H1 (cell line): Measurements from ENCODE around the gene TCF7L1. TPM values are rescaled to one million over a fixed set of nuclear protein-coding genes. Genes with fewer than 3 reads are reported as not detected.

Experiments
- BCL11A ChIP-seq, 2 experiments: IDR thresholded peaks; one replicate each; pipeline ENCODE4 v1.6.1; 2011; ENCODE audit warnings: low read depth in 2 of 2, low read length in 2 of 2, mild to moderate bottlenecking in 2 of 2
- CREB1 ChIP-seq: IDR thresholded peaks from 2 replicates; pipeline ENCODE4 v1.6.1; 2012; ENCODE audit warnings: inconsistent platforms
- EP300 ChIP-seq, 2 experiments: IDR thresholded peaks; 1 replicate in 1 of 2; 2 replicates in 1 of 2; pipeline ENCODE4 v1.6.1; 2011 to 2012; ENCODE audit warnings: low read depth in 2 of 2, low read length in 2 of 2, mild to moderate bottlenecking in 2 of 2, borderline replicate concordance in 1 of 2, inconsistent platforms in 1 of 2, moderate library complexity in 1 of 2
- GABPA ChIP-seq: IDR thresholded peaks from 2 replicates; pipeline ENCODE4 v1.6.1; 2011; ENCODE audit warnings: mild to moderate bottlenecking, low read length, moderate library complexity, borderline replicate concordance; ENCODE audit not compliant: insufficient read depth
- JUND ChIP-seq: IDR thresholded peaks from 2 replicates; pipeline ENCODE4 v1.6.1; 2011; ENCODE audit warnings: mild to moderate bottlenecking, improper control_type of control experiment, low read length
- KDM1A ChIP-seq: fragments of 200-600, 300-600 bp; sonication (generic); IDR thresholded peaks from 2 replicates; pipeline ENCODE4 v1.7.1; 2016; ENCODE audit warnings: mild to moderate bottlenecking, low read length, borderline replicate concordance
- SAP30 ChIP-seq: fragments of 300-600 bp; sonication (generic); IDR thresholded peaks from 2 replicates; pipeline ENCODE4 v1.7.1; 2012; ENCODE audit warnings: low read length, moderate library complexity, mild to moderate bottlenecking, inconsistent platforms; ENCODE audit not compliant: insufficient read depth, insufficient replicate concordance
- SP2 ChIP-seq: IDR thresholded peaks from 2 replicates; pipeline ENCODE4 v1.6.1; 2012; ENCODE audit warnings: mild to moderate bottlenecking, low read length, inconsistent platforms
- SP4 ChIP-seq: IDR thresholded peaks from 2 replicates; pipeline ENCODE4 v1.6.1; 2012; ENCODE audit warnings: low read length, inconsistent platforms
- TAF1 ChIP-seq: IDR thresholded peaks from 2 replicates; pipeline ENCODE4 v1.6.1; 2011; ENCODE audit warnings: mild to moderate bottlenecking, low read depth, low read length
- YY1 ChIP-seq: IDR thresholded peaks from 2 replicates; pipeline ENCODE4 v1.6.1; 2011; ENCODE audit warnings: low read depth, mild to moderate bottlenecking, low read length
- polyA plus RNA-seq, 7 experiments: library from polyadenylated mRNA; depleted of rRNA in 3 of 7; stranded (reverse) in 5 of 7; unstranded in 2 of 7; fragments of >200 nt in 5 of 7; fragments of 200-250 nt in 2 of 7; gene quantifications; 1 replicate in 5 of 7; 2 replicates in 1 of 7; 4 replicates in 1 of 7; pipeline versions ENCODE4 v1.2.1 to v1.2.3, GENCODE V29; 2011 to 2013; ENCODE audit warnings: missing spikeins in 2 of 7, mixed read lengths in 2 of 7
- total RNA-seq: library from RNA; stranded (reverse); fragmentation: NEBNext Ultra II Directional; extraction: Animal tissue kit (Norgen Biotek cat#: 25700); gene quantifications from 2 replicates; pipeline ENCODE4 v1.2.1, GENCODE V29; 2021
- TF ChIP-seq, protein P1 (sequence below): fragments of 300-600 bp; sonication (generic); IDR thresholded peaks from 2 replicates; pipeline ENCODE4 v1.7.1; 2012; ENCODE audit warnings: low read length, moderate library complexity, mild to moderate bottlenecking, inconsistent platforms; ENCODE audit not compliant: insufficient replicate concordance

Gene TCF7L1
- total and polyA plus RNA-seq, 2 of the 8 experiments (the other 6 are each of a cell fraction or from before 2014, with no cell fraction given): 27.5 to 108 TPM

DNA sequence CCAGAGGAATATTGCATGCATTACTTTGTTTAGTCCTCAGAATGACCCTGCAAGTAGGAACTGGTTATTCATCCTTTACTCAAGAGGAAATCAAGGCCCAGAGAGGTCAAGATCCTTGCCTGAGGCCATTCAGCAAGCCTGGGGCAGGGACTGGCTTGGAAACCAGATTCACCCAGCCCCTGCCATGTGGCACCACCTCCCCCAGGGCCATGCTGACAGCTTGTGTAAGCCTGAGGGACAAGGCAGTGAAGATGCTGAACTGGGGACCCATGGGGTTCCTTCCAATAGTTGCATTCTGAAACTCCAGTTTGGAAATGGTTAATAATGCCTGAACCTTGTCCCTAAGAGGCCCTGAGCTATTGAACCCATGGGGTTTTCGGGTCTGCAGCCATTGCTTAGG lies 24.2 kb downstream of the TCF7L1 start (continued):
- TF ChIP-seq, protein P1, sequence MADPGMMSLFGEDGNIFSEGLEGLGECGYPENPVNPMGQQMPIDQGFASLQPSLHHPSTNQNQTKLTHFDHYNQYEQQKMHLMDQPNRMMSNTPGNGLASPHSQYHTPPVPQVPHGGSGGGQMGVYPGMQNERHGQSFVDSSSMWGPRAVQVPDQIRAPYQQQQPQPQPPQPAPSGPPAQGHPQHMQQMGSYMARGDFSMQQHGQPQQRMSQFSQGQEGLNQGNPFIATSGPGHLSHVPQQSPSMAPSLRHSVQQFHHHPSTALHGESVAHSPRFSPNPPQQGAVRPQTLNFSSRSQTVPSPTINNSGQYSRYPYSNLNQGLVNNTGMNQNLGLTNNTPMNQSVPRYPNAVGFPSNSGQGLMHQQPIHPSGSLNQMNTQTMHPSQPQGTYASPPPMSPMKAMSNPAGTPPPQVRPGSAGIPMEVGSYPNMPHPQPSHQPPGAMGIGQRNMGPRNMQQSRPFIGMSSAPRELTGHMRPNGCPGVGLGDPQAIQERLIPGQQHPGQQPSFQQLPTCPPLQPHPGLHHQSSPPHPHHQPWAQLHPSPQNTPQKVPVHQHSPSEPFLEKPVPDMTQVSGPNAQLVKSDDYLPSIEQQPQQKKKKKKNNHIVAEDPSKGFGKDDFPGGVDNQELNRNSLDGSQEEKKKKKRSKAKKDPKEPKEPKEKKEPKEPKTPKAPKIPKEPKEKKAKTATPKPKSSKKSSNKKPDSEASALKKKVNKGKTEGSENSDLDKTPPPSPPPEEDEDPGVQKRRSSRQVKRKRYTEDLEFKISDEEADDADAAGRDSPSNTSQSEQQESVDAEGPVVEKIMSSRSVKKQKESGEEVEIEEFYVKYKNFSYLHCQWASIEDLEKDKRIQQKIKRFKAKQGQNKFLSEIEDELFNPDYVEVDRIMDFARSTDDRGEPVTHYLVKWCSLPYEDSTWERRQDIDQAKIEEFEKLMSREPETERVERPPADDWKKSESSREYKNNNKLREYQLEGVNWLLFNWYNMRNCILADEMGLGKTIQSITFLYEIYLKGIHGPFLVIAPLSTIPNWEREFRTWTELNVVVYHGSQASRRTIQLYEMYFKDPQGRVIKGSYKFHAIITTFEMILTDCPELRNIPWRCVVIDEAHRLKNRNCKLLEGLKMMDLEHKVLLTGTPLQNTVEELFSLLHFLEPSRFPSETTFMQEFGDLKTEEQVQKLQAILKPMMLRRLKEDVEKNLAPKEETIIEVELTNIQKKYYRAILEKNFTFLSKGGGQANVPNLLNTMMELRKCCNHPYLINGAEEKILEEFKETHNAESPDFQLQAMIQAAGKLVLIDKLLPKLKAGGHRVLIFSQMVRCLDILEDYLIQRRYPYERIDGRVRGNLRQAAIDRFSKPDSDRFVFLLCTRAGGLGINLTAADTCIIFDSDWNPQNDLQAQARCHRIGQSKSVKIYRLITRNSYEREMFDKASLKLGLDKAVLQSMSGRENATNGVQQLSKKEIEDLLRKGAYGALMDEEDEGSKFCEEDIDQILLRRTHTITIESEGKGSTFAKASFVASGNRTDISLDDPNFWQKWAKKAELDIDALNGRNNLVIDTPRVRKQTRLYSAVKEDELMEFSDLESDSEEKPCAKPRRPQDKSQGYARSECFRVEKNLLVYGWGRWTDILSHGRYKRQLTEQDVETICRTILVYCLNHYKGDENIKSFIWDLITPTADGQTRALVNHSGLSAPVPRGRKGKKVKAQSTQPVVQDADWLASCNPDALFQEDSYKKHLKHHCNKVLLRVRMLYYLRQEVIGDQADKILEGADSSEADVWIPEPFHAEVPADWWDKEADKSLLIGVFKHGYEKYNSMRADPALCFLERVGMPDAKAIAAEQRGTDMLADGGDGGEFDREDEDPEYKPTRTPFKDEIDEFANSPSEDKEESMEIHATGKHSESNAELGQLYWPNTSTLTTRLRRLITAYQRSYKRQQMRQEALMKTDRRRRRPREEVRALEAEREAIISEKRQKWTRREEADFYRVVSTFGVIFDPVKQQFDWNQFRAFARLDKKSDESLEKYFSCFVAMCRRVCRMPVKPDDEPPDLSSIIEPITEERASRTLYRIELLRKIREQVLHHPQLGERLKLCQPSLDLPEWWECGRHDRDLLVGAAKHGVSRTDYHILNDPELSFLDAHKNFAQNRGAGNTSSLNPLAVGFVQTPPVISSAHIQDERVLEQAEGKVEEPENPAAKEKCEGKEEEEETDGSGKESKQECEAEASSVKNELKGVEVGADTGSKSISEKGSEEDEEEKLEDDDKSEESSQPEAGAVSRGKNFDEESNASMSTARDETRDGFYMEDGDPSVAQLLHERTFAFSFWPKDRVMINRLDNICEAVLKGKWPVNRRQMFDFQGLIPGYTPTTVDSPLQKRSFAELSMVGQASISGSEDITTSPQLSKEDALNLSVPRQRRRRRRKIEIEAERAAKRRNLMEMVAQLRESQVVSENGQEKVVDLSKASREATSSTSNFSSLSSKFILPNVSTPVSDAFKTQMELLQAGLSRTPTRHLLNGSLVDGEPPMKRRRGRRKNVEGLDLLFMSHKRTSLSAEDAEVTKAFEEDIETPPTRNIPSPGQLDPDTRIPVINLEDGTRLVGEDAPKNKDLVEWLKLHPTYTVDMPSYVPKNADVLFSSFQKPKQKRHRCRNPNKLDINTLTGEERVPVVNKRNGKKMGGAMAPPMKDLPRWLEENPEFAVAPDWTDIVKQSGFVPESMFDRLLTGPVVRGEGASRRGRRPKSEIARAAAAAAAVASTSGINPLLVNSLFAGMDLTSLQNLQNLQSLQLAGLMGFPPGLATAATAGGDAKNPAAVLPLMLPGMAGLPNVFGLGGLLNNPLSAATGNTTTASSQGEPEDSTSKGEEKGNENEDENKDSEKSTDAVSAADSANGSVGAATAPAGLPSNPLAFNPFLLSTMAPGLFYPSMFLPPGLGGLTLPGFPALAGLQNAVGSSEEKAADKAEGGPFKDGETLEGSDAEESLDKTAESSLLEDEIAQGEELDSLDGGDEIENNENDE: no peak
- TF ChIP-seq KDM1A (no peak), TAF1 (no peak), JUND (no peak), GABPA (no peak), SAP30 (no peak), SP4 (no peak), BCL11A (IDR thresholded peaks at IDR 0.05; ENCODE audit: low read depth in 2 of 2, low read length in 2 of 2) (no peak), SP2 (no peak), CREB1 (no peak), YY1 (no peak), EP300 (IDR thresholded peaks at IDR 0.05; ENCODE audit: borderline replicate concordance in 1 of 2, low read depth in 2 of 2, low read length in 2 of 2) (no peak)
